GM19324 (cell line): ENCODE results near the gene DRC7.
"Not testable (repeated sequence)": the region's sequence is repeated elsewhere in the genome, so short reads cannot be mapped to it uniquely, and the experiment has no call there.

Experiments
- ATAC-seq: cut with Tn5 transposase; IDR thresholded peaks from one replicate; pipeline ENCODE4 v1.9.1; 2021; ENCODE audit warnings: mild to moderate bottlenecking, moderate library complexity; ENCODE audit not compliant: unreplicated experiment, low FRiP score

DRC7 gene

GRCh38 chr16:57660715-57661463 is 33.7 kb upstream of the DRC7 start:
- no peak for ATAC-seq

GRCh38 chr16:57661510-57661909 is 33.1 kb upstream of the DRC7 start:
- ATAC-seq = no peak

GRCh38 chr16:57661936-57662906 is 32.4 kb upstream of the DRC7 start:
- no peak for ATAC-seq

GRCh38 chr16:57663436-57663835 is 31.2 kb upstream of the DRC7 start:
- ATAC-seq = no peak

- ATAC-seq = no peak
Observed at GRCh38 chr16:57663917-57664661, 30.5 kb upstream of the DRC7 start.

- no peak for ATAC-seq
Observed at GRCh38 chr16:57664662-57665025, 30.0 kb upstream of the DRC7 start.

- ATAC-seq = no peak
Observed at GRCh38 chr16:57665541-57665940, 29.1 kb upstream of the DRC7 start.

GRCh38 chr16:57666353-57667047 is 28.1 kb upstream of the DRC7 start:
- no peak for ATAC-seq

GRCh38 chr16:57667048-57667525 is 27.5 kb upstream of the DRC7 start:
- ATAC-seq = no peak

GRCh38 chr16:57667526-57668262 is 26.9 kb upstream of the DRC7 start:
- no peak for ATAC-seq

GRCh38 chr16:57668263-57668571 is 26.4 kb upstream of the DRC7 start, which contains the start of gene ADGRG3:
ADGRG3 (plus strand) TSS chr16:57668306; CDS start chr16:57668348, 42 bp downstream.
- no peak for ATAC-seq

- no peak for ATAC-seq
Observed at GRCh38 chr16:57668630-57669475, 25.8 kb upstream of the DRC7 start.

- ATAC-seq = no peak
Observed at GRCh38 chr16:57669476-57670162, 25.0 kb upstream of the DRC7 start.

- ATAC-seq = no peak
Observed at GRCh38 chr16:57670196-57670595, 24.4 kb upstream of the DRC7 start.

GRCh38 chr16:57671451-57671850 is 23.2 kb upstream of the DRC7 start:
- not testable (repeated sequence) for ATAC-seq

- no peak for ATAC-seq
Observed at GRCh38 chr16:57672416-57672815, 22.2 kb upstream of the DRC7 start.

- no peak for ATAC-seq
Observed at GRCh38 chr16:57672824-57673223, 21.8 kb upstream of the DRC7 start.
